ENCODE results near the gene CHRNA7.

The CHRNA7 gene

GRCh38 chr15:32029409-32029861 lies 880 bp upstream of the CHRNA7 start:
- 1 to 2% methylated on average over 16 of the region's 16 CpGs for WGBS, 2 experiments
- Histone ChIP-seq H3K36me3 (ENCODE audit: control insufficient read depth, insufficient read depth, low read length) (no peaks in the 10 kb centered on the region), H3K9me3 (ENCODE audit: control insufficient read depth, low read length) (no peaks in the 10 kb centered on the region), H3K27ac (ENCODE audit: insufficient read depth, low read depth, low read length, poor library complexity, severe bottlenecking) (no peak overlapping the region), H3K4me1 (ENCODE audit: control insufficient read depth, insufficient read depth, low read length) (no peaks in the 10 kb centered on the region), H3K4me3 (ENCODE audit: insufficient read depth, low read depth, low read length) (peak overlapping the region; percentile 77), H3K27me3 (ENCODE audit: control insufficient read depth, insufficient read depth, low read length, poor library complexity, severe bottlenecking) (peaks cover 33% of the 10 kb centered on the region)

- Histone ChIP-seq H3K36me3 (ENCODE audit: control insufficient read depth, insufficient read depth, low read length) (no peaks in the 10 kb centered on the region), H3K4me1 (ENCODE audit: control insufficient read depth, insufficient read depth, low read length) (no peaks in the 10 kb centered on the region), H3K27me3 (ENCODE audit: control insufficient read depth, insufficient read depth, low read length, poor library complexity, severe bottlenecking) (peaks cover 33% of the 10 kb centered on the region), H3K4me3 (ENCODE audit: insufficient read depth, low read depth, low read length) (peak overlapping the region; percentile 56), H3K9me3 (ENCODE audit: control insufficient read depth, low read length) (no peaks in the 10 kb centered on the region), H3K27ac (ENCODE audit: insufficient read depth, low read depth, low read length, poor library complexity, severe bottlenecking) (no peak overlapping the region)
- 3% methylated on average over 21 of the region's 21 CpGs for WGBS, 2 experiments
Measured at GRCh38 chr15:32030795-32031194, 480 bp downstream of the CHRNA7 start.

GRCh38 chr15:32033186-32033890 lies 3.0 kb downstream of the CHRNA7 start:
- 90 to 94% methylated on average over 5 of the region's 5 CpGs for WGBS, 2 experiments
- H3K36me3 ChIP-seq (ENCODE audit: control insufficient read depth, insufficient read depth, low read length), result no peaks in the 10 kb centered on the region

GRCh38 chr15:32034106-32034505 lies 3.8 kb downstream of the CHRNA7 start:
- no peaks in the 10 kb centered on the region for H3K4me1 ChIP-seq (ENCODE audit: control insufficient read depth, insufficient read depth, low read length)
- H3K27ac ChIP-seq (ENCODE audit: insufficient read depth, low read depth, low read length, poor library complexity, severe bottlenecking), result no peak overlapping the region
- H3K36me3 ChIP-seq (ENCODE audit: control insufficient read depth, insufficient read depth, low read length), result no peaks in the 10 kb centered on the region
- H3K9me3 ChIP-seq (ENCODE audit: control insufficient read depth, low read length), result no peaks in the 10 kb centered on the region
- no peak overlapping the region for H3K4me3 ChIP-seq (ENCODE audit: insufficient read depth, low read depth, low read length)
- H3K27me3 ChIP-seq (ENCODE audit: control insufficient read depth, insufficient read depth, low read length, poor library complexity, severe bottlenecking), result peaks cover 26% of the 10 kb centered on the region

More at GRCh38 chr15:32033186-32033890, 3.0 kb downstream of the CHRNA7 start:
- H3K4me3 ChIP-seq (ENCODE audit: insufficient read depth, low read depth, low read length), result no peak overlapping the region
- H3K9me3 ChIP-seq (ENCODE audit: control insufficient read depth, low read length), result no peaks in the 10 kb centered on the region
- no peak overlapping the region for H3K27ac ChIP-seq (ENCODE audit: insufficient read depth, low read depth, low read length, poor library complexity, severe bottlenecking)
- peaks cover 33% of the 10 kb centered on the region for H3K27me3 ChIP-seq (ENCODE audit: control insufficient read depth, insufficient read depth, low read length, poor library complexity, severe bottlenecking)
- no peaks in the 10 kb centered on the region for H3K4me1 ChIP-seq (ENCODE audit: control insufficient read depth, insufficient read depth, low read length)

DNA sequence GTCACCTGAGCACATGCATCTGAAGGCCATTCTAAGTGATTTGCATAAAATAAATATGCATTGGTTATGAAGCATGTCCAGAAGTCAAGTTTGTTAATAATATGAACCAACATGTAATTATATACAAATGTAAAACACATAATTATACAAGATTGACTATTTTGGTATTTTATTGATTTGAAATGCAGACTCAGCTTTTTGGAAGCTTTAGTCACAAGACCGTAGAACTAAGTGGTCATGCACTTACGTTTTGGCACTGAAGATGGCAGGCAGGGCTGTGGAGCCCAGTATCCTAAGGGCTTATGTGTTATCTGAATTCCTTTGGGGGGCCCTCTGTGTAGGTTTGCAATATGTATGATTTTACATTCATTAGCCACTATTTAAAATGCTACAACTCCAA lies 5.0 kb downstream of the CHRNA7 start:
- H3K4me1 ChIP-seq (ENCODE audit: control insufficient read depth, insufficient read depth, low read length), result no peaks in the 10 kb centered on the region
- no peaks in the 10 kb centered on the region for H3K36me3 ChIP-seq (ENCODE audit: control insufficient read depth, insufficient read depth, low read length)
- H3K27me3 ChIP-seq (ENCODE audit: control insufficient read depth, insufficient read depth, low read length, poor library complexity, severe bottlenecking), result peaks cover 16% of the 10 kb centered on the region
- 91 to 92% methylated on average over 2 of the region's 2 CpGs for WGBS, 2 experiments
- no peak overlapping the region for H3K27ac ChIP-seq (ENCODE audit: insufficient read depth, low read depth, low read length, poor library complexity, severe bottlenecking)
- no peak overlapping the region for H3K4me3 ChIP-seq (ENCODE audit: insufficient read depth, low read depth, low read length)
- H3K9me3 ChIP-seq (ENCODE audit: control insufficient read depth, low read length), result no peaks in the 10 kb centered on the region

DNA sequence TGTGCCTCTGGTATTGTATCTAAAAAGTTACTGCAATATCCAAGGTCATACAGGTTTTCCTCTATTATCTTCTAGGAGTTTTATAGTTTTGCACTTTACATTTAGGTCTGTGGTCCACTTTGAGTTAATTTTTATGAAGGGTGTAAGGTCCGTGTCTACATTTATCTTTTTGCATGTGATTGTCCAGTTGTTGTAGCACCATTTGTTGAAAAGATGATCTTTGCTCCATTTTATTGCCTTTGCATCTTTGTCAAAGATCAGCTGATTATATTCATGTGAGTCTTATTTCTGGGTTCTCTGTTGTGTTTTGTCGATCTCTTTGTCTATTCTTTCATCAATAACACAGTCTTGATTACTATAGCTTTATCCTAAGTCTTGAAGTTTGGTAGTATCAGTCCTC lies 6.7 kb downstream of the CHRNA7 start:
- no peak overlapping the region for H3K27ac ChIP-seq (ENCODE audit: insufficient read depth, low read depth, low read length, poor library complexity, severe bottlenecking)
- no peaks in the 10 kb centered on the region for H3K9me3 ChIP-seq (ENCODE audit: control insufficient read depth, low read length)
- H3K4me3 ChIP-seq (ENCODE audit: insufficient read depth, low read depth, low read length), result no peak overlapping the region
- H3K36me3 ChIP-seq (ENCODE audit: control insufficient read depth, insufficient read depth, low read length), result no peaks in the 10 kb centered on the region
- WGBS, 2 experiments, result 97 to 99% methylated on average over 2 of the region's 2 CpGs
- no peaks in the 10 kb centered on the region for H3K4me1 ChIP-seq (ENCODE audit: control insufficient read depth, insufficient read depth, low read length)
- H3K27me3 ChIP-seq (ENCODE audit: control insufficient read depth, insufficient read depth, low read length, poor library complexity, severe bottlenecking), result peaks cover 4% of the 10 kb centered on the region

DNA sequence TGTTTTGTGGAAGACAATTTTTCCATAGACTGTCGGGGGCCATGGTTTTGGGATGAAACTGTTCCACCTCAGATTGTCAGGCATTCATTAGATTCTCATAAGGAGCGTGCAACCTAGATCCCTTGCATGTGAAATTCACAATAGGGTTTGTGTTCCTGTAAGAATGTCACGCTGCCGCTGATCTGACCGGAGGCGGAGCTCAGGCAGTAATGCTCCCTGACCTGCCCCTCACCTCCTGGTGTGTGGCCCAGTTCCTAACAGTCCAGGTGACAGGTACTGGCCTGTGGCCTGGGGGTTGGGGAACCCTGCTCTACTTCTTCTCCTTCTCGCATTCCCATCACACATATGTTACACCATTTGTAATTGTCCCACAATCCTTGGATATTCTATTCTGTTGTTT lies 11.0 kb downstream of the CHRNA7 start:
- H3K4me1 ChIP-seq (ENCODE audit: control insufficient read depth, insufficient read depth, low read length), result no peaks in the 10 kb centered on the region
- no peak overlapping the region for H3K4me3 ChIP-seq (ENCODE audit: insufficient read depth, low read depth, low read length)
- H3K27me3 ChIP-seq (ENCODE audit: control insufficient read depth, insufficient read depth, low read length, poor library complexity, severe bottlenecking), result no peaks in the 10 kb centered on the region
- no peaks in the 10 kb centered on the region for H3K36me3 ChIP-seq (ENCODE audit: control insufficient read depth, insufficient read depth, low read length)
- no peaks in the 10 kb centered on the region for H3K9me3 ChIP-seq (ENCODE audit: control insufficient read depth, low read length)
- no peak overlapping the region for H3K27ac ChIP-seq (ENCODE audit: insufficient read depth, low read depth, low read length, poor library complexity, severe bottlenecking)
- 70 to 73% methylated on average over 7 of the region's 7 CpGs for WGBS, 2 experiments

GRCh38 chr15:32042269-32042972 lies 12.1 kb downstream of the CHRNA7 start:
- no peaks in the 10 kb centered on the region for H3K27me3 ChIP-seq (ENCODE audit: control insufficient read depth, insufficient read depth, low read length, poor library complexity, severe bottlenecking)
- 100% methylated on average over 1 of the region's 1 CpG for WGBS, 2 experiments
- no peak overlapping the region for H3K4me3 ChIP-seq (ENCODE audit: insufficient read depth, low read depth, low read length)
- H3K27ac ChIP-seq (ENCODE audit: insufficient read depth, low read depth, low read length, poor library complexity, severe bottlenecking), result no peak overlapping the region
- no peaks in the 10 kb centered on the region for H3K36me3 ChIP-seq (ENCODE audit: control insufficient read depth, insufficient read depth, low read length)
- no peaks in the 10 kb centered on the region for H3K9me3 ChIP-seq (ENCODE audit: control insufficient read depth, low read length)
- H3K4me1 ChIP-seq (ENCODE audit: control insufficient read depth, insufficient read depth, low read length), result no peaks in the 10 kb centered on the region

DNA sequence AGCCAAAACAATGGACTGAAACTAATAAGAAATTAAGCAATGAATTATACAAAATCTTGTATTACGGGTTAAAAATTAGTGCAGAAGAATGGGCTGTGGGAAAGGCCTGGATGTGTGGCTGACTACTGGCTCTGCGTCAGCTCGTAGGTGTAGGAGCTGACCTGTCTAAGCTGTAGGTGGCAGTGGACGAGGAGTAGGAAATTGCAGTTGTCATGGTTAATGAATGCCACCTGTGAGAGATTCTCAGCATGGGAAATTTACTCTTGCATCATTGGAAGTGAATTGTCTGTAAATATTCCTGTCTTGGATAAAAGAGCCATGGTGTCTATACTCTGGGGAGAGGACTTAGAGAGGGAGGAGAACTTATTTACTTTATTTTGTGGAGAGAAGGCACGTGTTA lies 23.4 kb downstream of the CHRNA7 start:
- Histone ChIP-seq H3K27me3 (ENCODE audit: control insufficient read depth, insufficient read depth, low read length, poor library complexity, severe bottlenecking) (no peaks in the 10 kb centered on the region), H3K27ac (ENCODE audit: insufficient read depth, low read depth, low read length, poor library complexity, severe bottlenecking) (no peak overlapping the region), H3K9me3 (ENCODE audit: control insufficient read depth, low read length) (no peaks in the 10 kb centered on the region), H3K4me1 (ENCODE audit: control insufficient read depth, insufficient read depth, low read length) (no peaks in the 10 kb centered on the region), H3K36me3 (ENCODE audit: control insufficient read depth, insufficient read depth, low read length) (no peaks in the 10 kb centered on the region), H3K4me3 (ENCODE audit: insufficient read depth, low read depth, low read length) (no peak overlapping the region)
- WGBS, 2 experiments, result 66 to 70% methylated on average over 5 of the region's 5 CpGs

- H3K36me3 ChIP-seq (ENCODE audit: control insufficient read depth, insufficient read depth, low read length), result no peaks in the 10 kb centered on the region
- no peak overlapping the region for H3K27ac ChIP-seq (ENCODE audit: insufficient read depth, low read depth, low read length, poor library complexity, severe bottlenecking)
- no peaks in the 10 kb centered on the region for H3K9me3 ChIP-seq (ENCODE audit: control insufficient read depth, low read length)
- H3K4me3 ChIP-seq (ENCODE audit: insufficient read depth, low read depth, low read length), result no peak overlapping the region
- WGBS, 2 experiments, result 89 to 93% methylated on average over 4 of the region's 4 CpGs
- no peaks in the 10 kb centered on the region for H3K27me3 ChIP-seq (ENCODE audit: control insufficient read depth, insufficient read depth, low read length, poor library complexity, severe bottlenecking)
- no peaks in the 10 kb centered on the region for H3K4me1 ChIP-seq (ENCODE audit: control insufficient read depth, insufficient read depth, low read length)
Measured at GRCh38 chr15:32057876-32058425, 27.6 kb downstream of the CHRNA7 start.
